ENCODE measurements around the gene MYCBPAP. TPM values are rescaled to one million over a fixed set of nuclear protein-coding genes. Genes with fewer than 3 reads are reported as not detected.

MYCBPAP gene
- total RNA-seq, 1 donor from 2014 or later, result 0.26 TPM

DNA sequence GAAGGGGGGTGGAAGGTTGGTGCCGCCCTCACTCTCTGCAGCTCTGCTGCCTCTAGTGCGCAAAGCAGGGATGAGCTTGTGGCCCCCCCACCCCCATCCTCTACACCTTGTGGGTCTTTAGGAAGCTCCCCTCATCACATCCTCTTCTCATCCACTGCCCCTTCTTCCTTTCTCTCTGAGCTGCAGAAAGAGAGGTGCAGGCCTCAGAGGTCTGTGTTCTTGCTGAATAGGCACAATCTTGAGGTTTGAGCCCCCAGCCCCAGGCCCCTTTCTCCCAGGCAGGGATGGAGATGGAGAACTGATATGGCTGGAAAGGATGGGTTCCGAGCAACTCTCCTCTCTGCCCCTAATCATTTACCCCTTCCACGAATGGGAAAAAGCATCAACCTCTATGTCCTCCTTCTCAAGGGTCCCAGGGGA, 54.9 kb downstream of the MYCBPAP start:
- no peak for FAIRE-seq

DNA sequence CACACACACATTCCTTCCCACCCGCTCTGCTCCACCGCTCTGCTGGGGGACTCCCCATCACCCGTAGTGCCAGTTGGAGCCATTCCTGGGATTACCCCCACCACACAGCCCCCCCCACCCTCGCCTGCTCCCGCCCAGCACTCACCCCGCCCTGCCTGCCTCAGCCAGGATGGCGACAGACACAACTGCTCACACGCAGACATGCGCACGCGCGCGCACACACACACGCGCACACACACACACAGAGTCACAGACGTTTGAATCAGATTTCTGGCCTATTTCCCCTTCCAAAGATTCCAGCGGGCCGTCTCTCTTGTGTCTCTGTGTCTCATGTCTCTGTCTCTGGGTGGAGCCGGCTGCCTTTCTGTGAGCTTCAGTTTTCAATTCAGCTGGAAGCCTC, 56.7 kb downstream of the MYCBPAP start:
- FAIRE-seq (no peak), DNase-seq (ENCODE audit: low read depth) (no peak)
- no peak overlapping the region for H3K4me3 ChIP-seq (ENCODE audit: low read depth, low read length)
- H3K27me3 ChIP-seq (ENCODE audit: control insufficient read depth, insufficient read depth, low read length), result peaks cover 38% of the 10 kb centered on the region
- TF ChIP-seq, protein P1, sequence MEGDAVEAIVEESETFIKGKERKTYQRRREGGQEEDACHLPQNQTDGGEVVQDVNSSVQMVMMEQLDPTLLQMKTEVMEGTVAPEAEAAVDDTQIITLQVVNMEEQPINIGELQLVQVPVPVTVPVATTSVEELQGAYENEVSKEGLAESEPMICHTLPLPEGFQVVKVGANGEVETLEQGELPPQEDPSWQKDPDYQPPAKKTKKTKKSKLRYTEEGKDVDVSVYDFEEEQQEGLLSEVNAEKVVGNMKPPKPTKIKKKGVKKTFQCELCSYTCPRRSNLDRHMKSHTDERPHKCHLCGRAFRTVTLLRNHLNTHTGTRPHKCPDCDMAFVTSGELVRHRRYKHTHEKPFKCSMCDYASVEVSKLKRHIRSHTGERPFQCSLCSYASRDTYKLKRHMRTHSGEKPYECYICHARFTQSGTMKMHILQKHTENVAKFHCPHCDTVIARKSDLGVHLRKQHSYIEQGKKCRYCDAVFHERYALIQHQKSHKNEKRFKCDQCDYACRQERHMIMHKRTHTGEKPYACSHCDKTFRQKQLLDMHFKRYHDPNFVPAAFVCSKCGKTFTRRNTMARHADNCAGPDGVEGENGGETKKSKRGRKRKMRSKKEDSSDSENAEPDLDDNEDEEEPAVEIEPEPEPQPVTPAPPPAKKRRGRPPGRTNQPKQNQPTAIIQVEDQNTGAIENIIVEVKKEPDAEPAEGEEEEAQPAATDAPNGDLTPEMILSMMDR (IDR thresholded peaks at IDR 0.05; ENCODE audit: insufficient read depth, low read length, severe bottlenecking), result no peak
- no peaks in the 10 kb centered on the region for H3K36me3 ChIP-seq (ENCODE audit: control insufficient read depth, insufficient read depth, low read length)

More for the DNA sequence above, 54.9 kb downstream of the MYCBPAP start:
- Histone ChIP-seq H3K27me3 (ENCODE audit: control insufficient read depth, insufficient read depth, low read length) (peaks cover 54% of the 10 kb centered on the region), H3K36me3 (ENCODE audit: control insufficient read depth, insufficient read depth, low read length) (no peaks in the 10 kb centered on the region), H3K4me3 (ENCODE audit: low read depth, low read length) (no peak overlapping the region)
- TF ChIP-seq, protein P1 (IDR thresholded peaks at IDR 0.05; ENCODE audit: insufficient read depth, low read length, severe bottlenecking), result no peak
- no peak for DNase-seq (ENCODE audit: low read depth)

DNA sequence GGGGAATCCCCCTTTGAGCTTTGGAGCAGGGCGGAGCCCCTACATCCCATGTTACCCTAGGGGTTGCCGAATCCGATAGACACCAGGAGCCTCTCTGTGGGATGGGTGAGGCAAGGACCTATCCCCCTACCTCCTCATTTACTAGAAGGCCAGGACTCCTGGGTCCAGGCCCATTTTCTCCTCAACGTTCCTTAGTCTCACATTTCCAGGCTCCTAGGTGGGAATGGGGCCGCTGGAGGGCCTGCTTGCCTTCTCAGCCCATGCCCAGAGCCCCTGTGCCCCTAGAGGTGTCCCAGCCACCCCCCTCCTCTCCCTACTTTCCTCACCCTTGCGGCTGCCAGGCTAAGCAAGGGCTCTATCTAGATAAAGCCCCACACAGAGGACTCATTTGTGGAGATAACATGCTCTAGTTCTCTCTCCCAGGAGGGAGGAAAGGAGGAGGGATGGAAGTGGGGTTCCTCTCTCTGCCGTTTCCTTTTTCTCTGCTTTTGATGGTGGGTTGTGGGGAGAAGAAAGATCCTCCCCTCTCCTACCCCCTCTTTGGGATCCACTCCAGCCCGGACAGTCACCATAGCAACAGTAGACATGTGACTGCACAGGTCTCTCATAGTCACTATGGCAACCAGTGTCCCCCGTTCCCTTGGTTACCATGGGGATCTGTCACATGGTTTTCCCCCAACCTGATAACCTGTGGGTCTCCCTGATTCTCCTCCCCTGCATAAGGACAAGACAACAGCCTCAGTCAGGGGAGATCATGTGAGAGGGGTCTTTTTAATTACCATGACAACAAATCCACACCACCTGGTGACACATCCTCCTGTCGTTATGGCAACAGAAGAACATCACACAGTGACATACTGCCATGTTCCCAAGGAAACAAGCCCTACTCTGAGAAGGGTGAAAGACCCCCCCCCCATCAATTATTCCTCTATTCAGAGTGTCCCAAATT, 57.4 kb downstream of the MYCBPAP start:
- Histone ChIP-seq H3K36me3 (ENCODE audit: control insufficient read depth, insufficient read depth, low read length) (no peaks in the 10 kb centered on the region), H3K27me3 (ENCODE audit: control insufficient read depth, insufficient read depth, low read length) (peaks cover 36% of the 10 kb centered on the region), H3K4me3 (ENCODE audit: low read depth, low read length) (no peak overlapping the region)
- DNase-seq (ENCODE audit: low read depth) (no peak), FAIRE-seq (no peak)
- TF ChIP-seq, protein P1 (IDR thresholded peaks at IDR 0.05; ENCODE audit: insufficient read depth, low read length, severe bottlenecking), result no peak

DNA sequence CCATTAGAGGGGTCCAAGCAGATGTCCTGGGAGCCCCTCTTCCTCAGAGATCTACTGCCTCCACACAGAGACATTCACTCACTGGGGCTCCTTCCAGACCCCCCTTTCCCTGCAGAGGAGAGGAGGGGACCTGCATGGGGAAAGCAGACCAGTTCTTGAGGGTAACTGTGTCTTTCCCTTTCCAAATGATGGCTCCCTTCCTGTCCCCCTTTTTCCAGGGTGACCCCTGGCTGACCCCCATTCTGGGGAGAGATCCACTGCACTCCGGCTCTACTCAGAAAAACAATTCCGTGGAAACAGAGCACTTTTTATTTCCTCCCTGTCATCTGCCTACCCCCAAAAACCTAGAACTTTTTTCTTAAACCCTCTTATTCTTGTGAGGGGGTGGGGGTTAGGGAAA, 58.6 kb downstream of the MYCBPAP start:
- Histone ChIP-seq H3K36me3 (ENCODE audit: control insufficient read depth, insufficient read depth, low read length) (no peaks in the 10 kb centered on the region), H3K4me3 (ENCODE audit: low read depth, low read length) (no peak overlapping the region), H3K27me3 (ENCODE audit: control insufficient read depth, insufficient read depth, low read length) (peaks cover 30% of the 10 kb centered on the region)
- FAIRE-seq (no peak), DNase-seq (ENCODE audit: low read depth) (no peak)
- TF ChIP-seq, protein P1 (IDR thresholded peaks at IDR 0.05; ENCODE audit: insufficient read depth, low read length, severe bottlenecking), result no peak

DNA sequence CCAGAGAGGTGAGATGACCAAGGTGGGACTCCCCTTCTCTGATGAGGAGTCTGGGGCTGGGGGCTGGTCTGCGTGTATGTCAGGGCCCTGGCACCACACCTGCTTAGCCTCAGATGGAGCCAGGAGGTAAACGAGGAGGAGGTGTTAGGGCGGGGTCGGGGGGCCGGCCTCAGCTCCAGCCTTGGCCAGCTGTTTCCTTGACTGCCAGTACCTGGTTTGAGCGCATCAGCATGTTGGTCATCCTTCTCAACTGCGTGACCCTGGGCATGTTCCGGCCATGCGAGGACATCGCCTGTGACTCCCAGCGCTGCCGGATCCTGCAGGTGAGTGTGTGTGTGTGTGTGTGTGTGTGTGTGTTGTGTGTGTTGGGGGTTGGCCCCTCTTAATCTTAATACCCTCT, 60.4 kb downstream of the MYCBPAP start:
- no peaks in the 10 kb centered on the region for H3K36me3 ChIP-seq (ENCODE audit: control insufficient read depth, insufficient read depth, low read length)
- DNase-seq (ENCODE audit: low read depth), result no peak
- TF ChIP-seq, protein P1 (IDR thresholded peaks at IDR 0.05; ENCODE audit: insufficient read depth, low read length, severe bottlenecking), result no peak
- no peak overlapping the region for H3K4me3 ChIP-seq (ENCODE audit: low read depth, low read length)
- peaks cover 13% of the 10 kb centered on the region for H3K27me3 ChIP-seq (ENCODE audit: control insufficient read depth, insufficient read depth, low read length)
- FAIRE-seq, result no peak
